HFFc6 (cell line): ENCODE measurements around the gene MLC1. TPM values are rescaled to one million over a fixed set of nuclear protein-coding genes. Genes with fewer than 3 reads are reported as not detected.

Experiments
- DNase-seq: peaks from one replicate; pipeline ENCODE4 v3.0.0-alpha.2; 2018
- H3K27ac Mint-ChIP-seq: 2 replicates; pipeline ENCODE4 v1.8.0; 2020; ENCODE audit warnings: mild to moderate bottlenecking, mixed read lengths
- H3K27me3 Mint-ChIP-seq: 2 replicates; pipeline ENCODE4 v1.8.0; 2021; ENCODE audit warnings: mild to moderate bottlenecking, moderate library complexity, mixed read lengths; ENCODE audit not compliant: insufficient read depth
- H3K36me3 Mint-ChIP-seq: 2 replicates; pipeline ENCODE4 v1.8.0; 2021; ENCODE audit warnings: low read depth, mixed read lengths
- H3K4me1 Mint-ChIP-seq: 2 replicates; pipeline ENCODE4 v1.8.0; 2020; ENCODE audit warnings: low read depth, mixed read lengths
- H3K4me3 Mint-ChIP-seq: 2 replicates; pipeline ENCODE4 v1.8.0; 2020; ENCODE audit warnings: mild to moderate bottlenecking, moderate library complexity, mixed read lengths
- H3K9me3 Mint-ChIP-seq: 2 replicates; pipeline ENCODE4 v1.8.0; 2020; ENCODE audit warnings: mild to moderate bottlenecking, mixed read lengths
- CTCF ChIP-seq: fragments of 200-600 bp; sonication (generic); IDR thresholded peaks from 2 replicates; pipeline ENCODE4 v1.5.0; 2021; ENCODE audit warnings: antibody characterized with exemption, mild to moderate bottlenecking
- long read RNA-seq: library from polyadenylated mRNA; unstranded; transcript quantifications from one replicate; pipeline ENCODE4 v2.0.0, GENCODE V29; 2019
- total RNA-seq, 6 experiments: library from RNA; stranded (reverse); fragmentation: NEBNext Ultra II Directional; extraction: Animal tissue kit (Norgen Biotek cat#: 25700); gene quantifications; 2 replicates in 1 of 6; 3 replicates in 5 of 6; pipeline ENCODE4 v1.2.3, GENCODE V29; 2021

Gene MLC1
- total RNA-seq, result not detected
- long read RNA-seq, result 0 reads

- Mint-ChIP-seq H3K4me3 (no peak within 1 kb of the TSS), H3K9me3 (peaks cover 16% of the 10 kb centered on the region), H3K27me3 (peaks cover 37% of the 10 kb centered on the region), H3K4me1 (no peaks in the 10 kb centered on the region), H3K36me3 (peaks cover 9% of the 10 kb centered on the region; the same call in 1 of the 2 replicates), H3K27ac (no peak within 1 kb of the TSS)
- DNase-seq, result no peak
- TF ChIP-seq CTCF, result no peak
Observed at GRCh38 chr22:50085211-50085972, at the start of gene MLC1. MLC1 (minus strand) TSS chr22:50085426; CDS start chr22:50084902, 524 bp downstream.

GRCh38 chr22:50134481-50134880 lies 49.3 kb upstream of the MLC1 start:
- no peak overlapping the region for H3K27ac Mint-ChIP-seq
- H3K4me3 Mint-ChIP-seq, result no peak overlapping the region
- H3K4me1 Mint-ChIP-seq, result peaks cover 4% of the 10 kb centered on the region
- H3K36me3 Mint-ChIP-seq, result peaks cover 10% of the 10 kb centered on the region
- peaks cover 9% of the 10 kb centered on the region for H3K27me3 Mint-ChIP-seq
- no peaks in the 10 kb centered on the region for H3K9me3 Mint-ChIP-seq
- DNase-seq, result no peak
- no peak for TF ChIP-seq CTCF

- no peak for TF ChIP-seq CTCF
- Mint-ChIP-seq H3K4me3 (no peak overlapping the region), H3K27me3 (peaks cover 11% of the 10 kb centered on the region)
Observed at GRCh38 chr22:50131894-50132293, 46.7 kb upstream of the MLC1 start.

GRCh38 chr22:50129121-50129736 lies 44.0 kb upstream of the MLC1 start:
- H3K36me3 Mint-ChIP-seq, result peaks cover 10% of the 10 kb centered on the region

More at GRCh38 chr22:50131894-50132293, 46.7 kb upstream of the MLC1 start:
- Mint-ChIP-seq H3K27ac (no peak overlapping the region), H3K4me1 (peaks cover 11% of the 10 kb centered on the region), H3K9me3 (no peaks in the 10 kb centered on the region), H3K36me3 (peaks cover 10% of the 10 kb centered on the region)
- DNase-seq, result no peak

GRCh38 chr22:50125029-50125428 lies 39.8 kb upstream of the MLC1 start:
- peaks cover 11% of the 10 kb centered on the region for H3K4me1 Mint-ChIP-seq
- H3K4me3 Mint-ChIP-seq, result no peak overlapping the region
- no peak for TF ChIP-seq CTCF
- peaks cover 5% of the 10 kb centered on the region for H3K27me3 Mint-ChIP-seq
- H3K36me3 Mint-ChIP-seq, result peaks cover 5% of the 10 kb centered on the region; the same call in 1 of the 2 replicates
- no peak for DNase-seq
- no peak overlapping the region for H3K27ac Mint-ChIP-seq
- H3K9me3 Mint-ChIP-seq, result peaks cover 21% of the 10 kb centered on the region

More at GRCh38 chr22:50129121-50129736, 44.0 kb upstream of the MLC1 start:
- no peak overlapping the region; the same call in 1 of the 2 replicates for H3K27ac Mint-ChIP-seq
- H3K4me1 Mint-ChIP-seq, result peaks cover 11% of the 10 kb centered on the region
- peaks cover 3% of the 10 kb centered on the region; the same call in 1 of the 2 replicates for H3K9me3 Mint-ChIP-seq
- peaks cover 8% of the 10 kb centered on the region; the same call in 1 of the 2 replicates for H3K27me3 Mint-ChIP-seq
- no peak overlapping the region for H3K4me3 Mint-ChIP-seq
- no peak for DNase-seq
- no peak for TF ChIP-seq CTCF
